Endothelial cell of umbilical vein (primary cell): ENCODE results near the gene GRIA1. TPM values are rescaled to one million over a fixed set of nuclear protein-coding genes. Genes with fewer than 3 reads are reported as not detected.

Experiments used
- BruUV-seq: library from RNA; stranded (reverse); fragments of 400-500 nt; replicated peaks from 2 replicates; lab custom pipeline; 2021; lab: Mats Ljungman, UMichigan
- CTCF ChIA-PET: fragments of 300-600, 350-600 bp; sonication (Branson Sonifier 250); formaldehyde crosslinking; loops from one replicate; lab custom pipeline; 2021; ENCODE audit warnings: antibody characterized with exemption, inconsistent platforms; lab: Charles Lee
- POLR2A ChIA-PET: fragments of 300-600, 350-600 bp; sonication (Branson Sonifier 250); formaldehyde crosslinking; loops from one replicate; lab custom pipeline; 2021; ENCODE audit warnings: antibody characterized with exemption, inconsistent platforms; lab: Charles Lee
- DNase-seq: peaks from one replicate; pipeline ENCODE4 v3.0.0-alpha.2; 2011; ENCODE audit warnings: low read depth, low spot score
- FAIRE-seq: peaks from 2 replicates; lab custom pipeline; 2011; peaks lifted over from hg19 to GRCh38; lab: Jason Lieb, UNC
- H2AFZ ChIP-seq: 2 replicates; pipeline ENCODE4 v1.6.0; 2012; ENCODE audit warnings: low read depth, low read length, control low read depth, inconsistent platforms
- H3K27ac ChIP-seq: 2 replicates; pipeline ENCODE4 v1.5.1; 2011; ENCODE audit warnings: low read depth, mild to moderate bottlenecking, control low read depth, low read length, moderate library complexity; ENCODE audit not compliant: insufficient read depth
- H3K27me3 ChIP-seq, 2 experiments: 2 replicates each; pipeline versions ENCODE4 v1.6.0 to v1.6.1; 2011; ENCODE audit warnings: low read length in 2 of 2, mixed read lengths in 1 of 2; ENCODE audit not compliant: control insufficient read depth in 2 of 2, insufficient read depth in 2 of 2
- H3K36me3 ChIP-seq, 2 experiments: 2 replicates in 1 of 2; 3 replicates in 1 of 2; pipeline ENCODE4 v1.5.1; 2011; ENCODE audit warnings: low read length in 2 of 2, mild to moderate bottlenecking in 1 of 2, moderate library complexity in 1 of 2; ENCODE audit not compliant: control insufficient read depth in 2 of 2, insufficient read depth in 2 of 2; ENCODE audit errors: extremely low read depth in 1 of 2
- H3K4me1 ChIP-seq: 3 replicates; pipeline ENCODE4 v1.5.1; 2011; ENCODE audit warnings: mild to moderate bottlenecking, low read length; ENCODE audit not compliant: control insufficient read depth, insufficient read depth; ENCODE audit errors: extremely low read depth
- H3K4me2 ChIP-seq: 2 replicates; pipeline ENCODE4 v1.6.1; 2011; ENCODE audit warnings: low read length, control low read depth, mixed read lengths; ENCODE audit not compliant: insufficient read depth
- H3K4me3 ChIP-seq, 3 experiments: fragments of 200-600 bp in 1 of 3; sonication (generic), shearing (Covaris generic) in 1 of 3; replicated peaks in 1 of 3; 2 replicates each; pipeline ENCODE4 v1.5.1; 2011 to 2016; ENCODE audit warnings: control low read depth in 3 of 3, low read length in 3 of 3, mild to moderate bottlenecking in 2 of 3, inconsistent platforms in 1 of 3, low read depth in 1 of 3, moderate library complexity in 1 of 3; ENCODE audit not compliant: insufficient read depth in 1 of 3
- H3K79me2 ChIP-seq: 2 replicates; pipeline ENCODE4 v1.6.0; 2012; ENCODE audit warnings: low read length, inconsistent platforms; ENCODE audit not compliant: control insufficient read depth, insufficient read depth
- H3K9ac ChIP-seq: replicated peaks from 2 replicates; pipeline ENCODE3; 2011; ENCODE audit warnings: low read length, control low read depth; ENCODE audit not compliant: insufficient read depth; ENCODE audit errors: extremely low read depth
- H3K9me1 ChIP-seq: replicated peaks from 3 replicates; pipeline ENCODE4 v1.6.0; 2011; ENCODE audit warnings: mild to moderate bottlenecking, low read length; ENCODE audit not compliant: control insufficient read depth, insufficient read depth; ENCODE audit errors: extremely low read depth
- H3K9me3 ChIP-seq: replicated peaks from 2 replicates; pipeline ENCODE4 v1.5.1; 2012; ENCODE audit warnings: low read length, inconsistent platforms; ENCODE audit not compliant: control insufficient read depth, insufficient read depth
- H4K20me1 ChIP-seq: replicated peaks from 2 replicates; pipeline ENCODE3; 2011; ENCODE audit warnings: mild to moderate bottlenecking, low read length; ENCODE audit not compliant: control insufficient read depth, insufficient read depth; ENCODE audit errors: extremely low read depth
- CTCF ChIP-seq, 2 donors: IDR thresholded peaks; 1 replicate in 1 of 2; 2 replicates in 1 of 2; pipeline ENCODE4 v1.5.1; 2011; ENCODE audit warnings: low read length in 2 of 2, mild to moderate bottlenecking in 2 of 2, moderate library complexity in 2 of 2, control low read depth in 1 of 2, inconsistent platforms in 1 of 2, low read depth in 1 of 2; ENCODE audit not compliant: insufficient read depth in 1 of 2; ENCODE audit errors: extremely low read depth in 1 of 2
- EZH2 ChIP-seq: IDR thresholded peaks from 2 replicates; pipeline ENCODE4 v1.6.1; 2012; ENCODE audit warnings: borderline replicate concordance, low read depth, mild to moderate bottlenecking, moderate library complexity, low read length, inconsistent platforms; ENCODE audit not compliant: severe bottlenecking
- FOS ChIP-seq: IDR thresholded peaks from 2 replicates; pipeline ENCODE4 v1.6.1; 2011; ENCODE audit warnings: mild to moderate bottlenecking, low read length, moderate library complexity, borderline replicate concordance; ENCODE audit not compliant: insufficient read depth
- GATA2 ChIP-seq: IDR thresholded peaks from 2 replicates; pipeline ENCODE4 v1.7.0; 2011; ENCODE audit warnings: low read depth, mild to moderate bottlenecking, moderate library complexity, mixed read lengths, low read length; ENCODE audit not compliant: insufficient read length, insufficient read depth
- JUN ChIP-seq: IDR thresholded peaks from 2 replicates; pipeline ENCODE4 v1.6.1; 2011; ENCODE audit warnings: borderline replicate concordance, low read depth; ENCODE audit not compliant: insufficient read length, insufficient read depth
- MYC ChIP-seq: IDR thresholded peaks from one replicate; pipeline ENCODE4 v1.6.1; 2011; ENCODE audit warnings: mild to moderate bottlenecking, low read depth, low read length
- POLR2A ChIP-seq: IDR thresholded peaks from 2 replicates; pipeline ENCODE4 v1.6.1; 2012; ENCODE audit warnings: low read depth, mild to moderate bottlenecking, control low read depth, low read length
- POLR2AphosphoS5 ChIP-seq: IDR thresholded peaks from 2 replicates; pipeline ENCODE4 v1.6.1; 2012; ENCODE audit warnings: low read depth, mild to moderate bottlenecking, control low read depth, low read length, moderate library complexity; ENCODE audit not compliant: insufficient read depth
- dilution Hi-C: fragments of 300-500 bp; cut with MboI; formaldehyde crosslinking; loops from one replicate; pipeline ENCODE4 v1.15.0; 2019; ENCODE audit warnings: low sequenced_read_pairs; ENCODE audit not compliant: extremely low pct_ligation_motif_present
- intact Hi-C: fragments of 100-400 bp; cut with micrococcal nuclease; formaldehyde crosslinking; loops from one replicate; pipeline ENCODE4 v1.10.0; 2022
- polyA plus RNA-seq, 4 experiments: library from polyadenylated mRNA; depleted of rRNA in 3 of 4; stranded (reverse) in 3 of 4; unstranded in 1 of 4; fragments of >200 nt; gene quantifications; 2 replicates each; pipeline versions ENCODE4 v1.2.1 to v1.2.3, GENCODE V29; 2011 to 2012; ENCODE audit warnings: missing spikeins in 1 of 4
- total RNA-seq: library from RNA; stranded (reverse); gene quantifications from 2 replicates; pipeline ENCODE4 v1.2.3, GENCODE V29; 2021
- TF ChIP-seq, protein P1 (sequence below): IDR thresholded peaks from 2 replicates; pipeline ENCODE4 v1.6.1; 2011; ENCODE audit not compliant: insufficient read depth, insufficient read length

Gene GRIA1
- total and polyA plus RNA-seq, 2 donors (not counting 3 experiments of a cell fraction or from before 2014, with no cell fraction given), result not detected

DNA sequence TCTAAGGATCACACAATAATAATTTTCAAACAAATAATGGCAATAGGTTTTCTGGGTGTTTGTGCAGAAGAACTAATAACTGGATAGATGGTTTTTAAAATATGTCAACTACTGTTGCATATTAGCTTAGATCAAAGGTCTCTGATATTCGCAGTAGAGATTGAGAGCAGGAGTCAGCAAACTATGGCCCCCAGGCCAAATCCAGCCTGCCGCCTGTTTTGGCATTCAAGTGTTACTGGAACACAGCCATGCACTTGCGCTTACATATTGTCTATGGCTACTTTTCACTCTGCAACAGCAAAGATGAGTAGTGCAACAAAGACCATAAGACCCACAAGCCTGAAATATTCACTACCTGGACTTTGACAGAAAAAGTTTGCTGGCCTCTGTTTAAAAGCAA lies 260.8 kb downstream of the GRIA1 start:
- no TSS peak for BruUV-seq
- H3K4me2 ChIP-seq, result no peak overlapping the region
- H3K4me1 ChIP-seq, result no peaks in the 10 kb centered on the region
- H3K4me3 ChIP-seq, result no peak overlapping the region
- H3K9ac ChIP-seq, result no peak overlapping the region
- no peak for DNase-seq
- no peaks in the 10 kb centered on the region for H3K27me3 ChIP-seq
- no peak for FAIRE-seq
- no peak overlapping the region for H3K27ac ChIP-seq
- dilution Hi-C loops, result no loop called here
- no peaks in the 10 kb centered on the region for H3K36me3 ChIP-seq
- H4K20me1 ChIP-seq, result no peaks in the 10 kb centered on the region
- no peaks in the 10 kb centered on the region for H3K9me3 ChIP-seq
- H3K9me1 ChIP-seq, result no peaks in the 10 kb centered on the region
- no peak overlapping the region for H2AFZ ChIP-seq
- ChIA-PET POLR2A (no interaction called here), CTCF (no interaction called here)
- no peaks in the 10 kb centered on the region for H3K79me2 ChIP-seq
- no peak for TF ChIP-seq CTCF (IDR thresholded peaks at IDR 0.05; ENCODE audit: extremely low read depth in 1 of 2, insufficient read depth in 1 of 2, low read depth in 1 of 2, low read length in 2 of 2)
- TF ChIP-seq GATA2, result no peak
- no peak for TF ChIP-seq POLR2A
- intact Hi-C loops, result no loop called here

DNA sequence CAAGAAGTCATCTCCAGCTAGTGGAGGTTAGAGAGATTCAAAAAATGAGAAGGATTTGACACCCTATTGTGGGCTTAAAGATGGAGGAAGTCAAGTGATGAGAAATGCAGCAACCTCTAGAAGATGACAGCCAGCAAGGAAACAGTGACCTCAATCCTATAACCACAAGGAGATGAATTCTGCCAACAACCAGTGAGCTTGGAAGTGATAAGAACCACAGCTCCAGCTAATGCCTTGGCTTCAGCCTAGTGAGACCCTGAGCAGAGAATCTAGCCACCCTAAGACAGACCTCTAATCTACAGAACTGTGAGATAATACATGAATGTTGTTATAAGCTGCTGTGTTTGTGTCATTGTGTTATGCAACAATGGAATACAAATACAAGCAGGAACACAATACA lies 262.4 kb downstream of the GRIA1 start:
- POLR2A ChIA-PET, result no interaction called here
- FAIRE-seq, result no peak
- Histone ChIP-seq H4K20me1 (no peaks in the 10 kb centered on the region), H3K4me1 (no peaks in the 10 kb centered on the region), H3K9ac (no peak overlapping the region), H3K4me3 (no peak overlapping the region), H3K27ac (no peak overlapping the region), H3K79me2 (no peaks in the 10 kb centered on the region), H3K27me3 (no peaks in the 10 kb centered on the region), H3K4me2 (no peak overlapping the region), H2AFZ (no peak overlapping the region), H3K9me1 (no peaks in the 10 kb centered on the region), H3K9me3 (no peaks in the 10 kb centered on the region), H3K36me3 (no peaks in the 10 kb centered on the region)
- CTCF ChIA-PET, result no interaction called here
- DNase-seq, result no peak
- intact Hi-C loops (no loop called here), dilution Hi-C loops (no loop called here)
- TF ChIP-seq POLR2A, result no peak
- TF ChIP-seq, protein P1, sequence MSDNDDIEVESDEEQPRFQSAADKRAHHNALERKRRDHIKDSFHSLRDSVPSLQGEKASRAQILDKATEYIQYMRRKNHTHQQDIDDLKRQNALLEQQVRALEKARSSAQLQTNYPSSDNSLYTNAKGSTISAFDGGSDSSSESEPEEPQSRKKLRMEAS, result no peak
- no peak for TF ChIP-seq CTCF (IDR thresholded peaks at IDR 0.05; ENCODE audit: extremely low read depth in 1 of 2, insufficient read depth in 1 of 2, low read depth in 1 of 2, low read length in 2 of 2)
- no peak for TF ChIP-seq EZH2
- no peak for TF ChIP-seq GATA2
- TF ChIP-seq POLR2AphosphoS5, result no peak
- no peak for TF ChIP-seq FOS
- TF ChIP-seq JUN, result no peak
- TF ChIP-seq MYC, result no peak
- BruUV-seq, result no TSS peak
